Ishikawa (cell line): ENCODE data around the gene SEMA4F.

Experiments used
- CEBPB ChIP-seq: IDR thresholded peaks from 2 replicates; pipeline ENCODE4 v1.6.1; 2012
- CREB1 ChIP-seq: IDR thresholded peaks from 2 replicates; pipeline ENCODE4 v1.6.1; 2012; ENCODE audit warnings: low read depth
- EGR1 ChIP-seq: IDR thresholded peaks from 2 replicates; pipeline ENCODE4 v1.6.1; 2012
- EP300 ChIP-seq: IDR thresholded peaks from 2 replicates; pipeline ENCODE4 v1.6.1; 2012; ENCODE audit warnings: borderline replicate concordance
- FOXM1 ChIP-seq: IDR thresholded peaks from 2 replicates; pipeline ENCODE4 v1.6.1; 2012; ENCODE audit warnings: low read depth, borderline replicate concordance
- MAX ChIP-seq: IDR thresholded peaks from 2 replicates; pipeline ENCODE4 v1.6.1; 2012
- NFIC ChIP-seq: IDR thresholded peaks from 2 replicates; pipeline ENCODE4 v1.6.1; 2012
- RAD21 ChIP-seq: IDR thresholded peaks from 2 replicates; pipeline ENCODE4 v1.6.1; 2012; ENCODE audit warnings: low read depth
- REST ChIP-seq: IDR thresholded peaks from 2 replicates; pipeline ENCODE4 v1.6.1; 2012; ENCODE audit warnings: low read depth, mild to moderate bottlenecking
- TAF1 ChIP-seq: IDR thresholded peaks from 2 replicates; pipeline ENCODE4 v1.6.1; 2012; ENCODE audit warnings: low read depth, mild to moderate bottlenecking
- TCF12 ChIP-seq: IDR thresholded peaks from 2 replicates; pipeline ENCODE4 v1.6.1; 2012; ENCODE audit warnings: low read depth
- TEAD4 ChIP-seq: IDR thresholded peaks from 2 replicates; pipeline ENCODE4 v1.6.1; 2012
- USF1 ChIP-seq: IDR thresholded peaks from 2 replicates; pipeline ENCODE4 v1.6.1; 2012
- YY1 ChIP-seq: IDR thresholded peaks from 2 replicates; pipeline ENCODE4 v1.6.1; 2012; ENCODE audit warnings: low read depth
- ZBTB7A ChIP-seq: IDR thresholded peaks from 2 replicates; pipeline ENCODE4 v1.6.1; 2012; ENCODE audit warnings: low read depth

The SEMA4F gene

GRCh38 chr2:74639550-74639949, 14.5 kb upstream of the SEMA4F start:
- TF ChIP-seq CEBPB (no peak), CREB1 (no peak), NFIC (no peak), RAD21 (no peak), FOXM1 (no peak), EGR1 (no peak), EP300 (no peak), TEAD4 (no peak), REST (no peak), YY1 (no peak)

GRCh38 chr2:74645344-74645743, 8.7 kb upstream of the SEMA4F start:
- TF ChIP-seq CEBPB (no peak), TCF12 (no peak), EGR1 (no peak), TEAD4 (no peak), MAX (no peak), TAF1 (no peak), USF1 (no peak), FOXM1 (no peak), EP300 (no peak)

GRCh38 chr2:74646201-74646600, 7.8 kb upstream of the SEMA4F start:
- no peak for TF ChIP-seq EP300

- TF ChIP-seq TEAD4 (no peak), NFIC (no peak), TCF12 (no peak), MAX (no peak), CREB1 (no peak), ZBTB7A (no peak), TAF1 (no peak), CEBPB (no peak), EGR1 (no peak), RAD21 (no peak), EP300 (no peak), REST (no peak)
Measured at GRCh38 chr2:74646834-74647482, 7.1 kb upstream of the SEMA4F start.

- TF ChIP-seq USF1 (no peak; the same call in 1 of the 2 replicates), TAF1 (no peak), RAD21 (peak; percentile 48; the same call in 1 of the 2 replicates), YY1 (0 out of 2 replicates have a peak, but pooled peaks have one; percentile 38), ZBTB7A (no peak), REST (no peak), NFIC (no peak), CREB1 (no peak), MAX (peak; percentile 81), EGR1 (no peak), CEBPB (no peak)
Measured at GRCh38 chr2:74648009-74648443, 6.0 kb upstream of the SEMA4F start, which contains the start of gene M1AP. Gene M1AP (minus strand): TSS chr2:74648330. CDS start chr2:74640275, 8,055 bp downstream.
